Measurements from ENCODE around the gene KCNH3.

Gene KCNH3

DNA sequence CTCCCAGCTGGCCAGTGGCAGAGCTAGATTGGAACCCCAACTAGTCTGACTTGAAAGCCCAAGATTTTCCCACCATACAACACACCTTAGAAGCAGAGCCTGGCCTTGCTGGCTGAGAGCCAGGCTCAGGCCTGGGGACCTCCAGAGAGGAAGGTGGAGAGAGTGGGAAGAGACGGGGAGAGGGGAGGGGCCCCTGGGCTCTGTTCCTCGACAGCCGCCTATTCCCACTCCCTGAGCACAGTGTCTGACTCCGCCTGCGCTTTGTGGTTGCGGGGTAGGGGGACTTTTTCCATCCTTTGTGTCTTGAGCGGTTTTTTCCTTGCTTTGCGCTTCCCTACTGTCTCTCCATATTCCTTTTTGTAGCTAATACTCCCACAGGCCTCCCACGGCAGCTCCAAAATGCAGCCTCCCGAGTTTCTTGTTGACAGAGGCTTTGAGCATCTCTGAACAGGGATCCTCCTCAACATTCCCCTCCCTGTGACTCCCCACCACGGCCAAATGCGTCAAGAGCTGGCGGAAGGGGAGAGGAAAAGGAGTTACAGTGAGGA, 4.0 kb upstream of the KCNH3 start:
- H3K4me3 ChIP-seq (replicated peaks in 1 of 2; ENCODE audit: low read depth in 2 of 2, low read length in 2 of 2), result no peak overlapping the region
- no peak for TF ChIP-seq CTCF (IDR thresholded peaks at IDR 0.05; ENCODE audit: low read depth, low read length)
- DNase-seq (ENCODE audit: low read depth in 2 of 2), result no peak

DNA sequence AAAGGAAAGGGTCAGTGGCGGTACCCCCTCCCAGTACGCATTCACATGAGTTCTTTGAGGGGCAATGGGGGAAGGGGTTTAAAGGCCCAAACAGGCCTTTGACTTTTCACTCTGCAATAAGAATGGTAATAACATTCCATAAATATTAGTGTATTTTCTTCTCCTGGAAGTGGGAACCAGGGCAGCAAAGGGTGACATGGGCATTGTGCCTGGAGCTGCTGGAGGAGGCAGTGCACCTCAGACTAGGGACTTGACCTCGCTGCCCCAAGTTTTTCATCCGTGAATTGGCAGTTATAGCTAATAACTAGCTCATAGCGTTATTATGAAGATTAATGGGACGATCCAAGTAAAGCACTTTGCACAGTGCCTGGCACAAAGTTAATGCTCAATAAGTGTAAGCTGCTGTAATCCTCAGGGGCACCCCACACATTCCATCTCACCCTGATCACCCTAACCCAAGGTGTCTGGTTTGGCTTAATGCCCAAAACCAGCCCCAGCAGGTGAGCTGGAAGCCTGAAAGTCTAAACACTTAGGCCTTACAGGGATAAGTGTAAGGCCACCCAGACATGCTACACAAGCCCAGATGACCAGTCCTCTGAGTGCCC, 2.8 kb upstream of the KCNH3 start:
- TF ChIP-seq CTCF (IDR thresholded peaks at IDR 0.05; ENCODE audit: low read depth, low read length), result no peak
- DNase-seq (ENCODE audit: low read depth in 2 of 2), result no peak
- no peak overlapping the region for H3K4me3 ChIP-seq (replicated peaks in 1 of 2; ENCODE audit: low read depth in 2 of 2, low read length in 2 of 2)

DNA sequence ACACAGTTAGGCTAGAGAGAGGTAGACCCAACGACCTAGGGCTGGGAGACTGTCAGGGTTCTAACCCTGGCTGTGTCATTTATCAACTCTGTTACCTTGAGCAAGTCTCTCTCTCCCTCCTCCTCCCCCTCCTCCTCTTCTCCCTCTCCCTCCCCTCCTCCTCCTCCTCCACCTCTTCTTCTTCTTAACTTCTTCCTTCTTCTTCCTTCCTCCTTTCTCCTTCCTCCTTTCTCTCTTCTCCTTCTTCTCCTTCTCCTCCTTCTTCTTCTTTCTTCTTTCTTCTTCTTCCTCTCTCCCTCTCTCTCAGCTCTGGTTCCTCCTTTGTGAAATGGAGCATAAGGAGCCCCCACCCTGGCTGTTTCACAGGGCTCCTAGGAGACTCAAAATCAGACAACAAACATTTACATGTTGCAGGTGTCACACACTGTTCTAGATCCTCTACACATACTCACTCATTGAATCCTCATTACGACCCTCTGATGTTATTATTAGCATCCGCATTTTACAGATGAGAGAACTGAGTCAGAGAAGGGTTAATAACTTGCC, 2.2 kb upstream of the KCNH3 start:
- H3K4me3 ChIP-seq (replicated peaks in 1 of 2; ENCODE audit: low read depth in 2 of 2, low read length in 2 of 2), result no peak overlapping the region
- TF ChIP-seq CTCF (IDR thresholded peaks at IDR 0.05; ENCODE audit: low read depth, low read length), result no peak
- DNase-seq (ENCODE audit: low read depth in 2 of 2), result no peak

GRCh38 chr12:49537231-49537751, 1.5 kb upstream of the KCNH3 start:
- no peak for TF ChIP-seq CTCF (IDR thresholded peaks at IDR 0.05; ENCODE audit: low read depth, low read length)
- peak overlapping the region; percentile 22 to 28 for H3K4me3 ChIP-seq (replicated peaks in 1 of 2; ENCODE audit: low read depth in 2 of 2, low read length in 2 of 2)
- no peak for DNase-seq (ENCODE audit: low read depth in 2 of 2)

DNA sequence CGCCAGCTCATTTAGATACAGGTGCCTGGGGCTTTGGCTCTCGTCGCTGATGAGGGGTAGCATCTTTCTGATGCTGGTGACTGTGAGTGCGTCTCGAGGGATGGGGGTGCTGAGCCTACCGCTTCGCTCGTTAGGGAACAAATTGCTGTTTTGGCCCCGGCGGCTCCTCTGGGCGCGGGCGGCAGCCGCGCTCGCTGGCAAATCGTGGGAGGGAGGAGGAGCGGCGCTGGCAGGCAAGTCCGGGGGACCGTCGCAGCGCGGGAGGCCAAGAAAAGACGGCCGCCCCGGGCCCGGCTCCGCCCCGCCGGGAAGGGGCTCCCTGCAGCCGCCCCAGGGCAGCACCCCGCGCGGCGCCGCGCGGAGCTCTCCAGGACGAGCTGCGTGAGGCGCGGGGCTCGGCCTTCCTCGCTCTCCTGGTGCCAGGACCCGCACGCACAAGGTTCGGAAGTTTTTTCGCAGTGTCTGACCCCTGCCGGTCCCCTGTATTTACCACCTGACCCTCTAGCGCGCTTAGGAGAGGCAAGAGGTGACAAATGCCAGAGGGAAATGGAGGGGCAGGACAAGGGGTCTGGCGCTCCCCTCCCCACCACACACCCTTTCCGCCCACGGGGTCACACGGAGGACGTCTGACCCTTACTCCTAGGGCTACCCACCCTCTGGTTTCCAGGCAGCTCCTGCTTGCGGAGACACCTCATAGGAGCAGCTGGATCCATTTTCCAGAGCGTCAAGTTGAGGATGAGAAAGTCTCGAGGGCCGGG, 899 bp upstream of the KCNH3 start:
- DNase-seq (ENCODE audit: low read depth in 2 of 2), result no peak
- peak overlapping the region; percentile 28 to 41 for H3K4me3 ChIP-seq (replicated peaks in 1 of 2; ENCODE audit: low read depth in 2 of 2, low read length in 2 of 2)
- no peak for TF ChIP-seq CTCF (IDR thresholded peaks at IDR 0.05; ENCODE audit: low read depth, low read length)

- no peak for TF ChIP-seq CTCF (IDR thresholded peaks at IDR 0.05; ENCODE audit: low read depth, low read length)
- no peak overlapping the region for H3K4me3 ChIP-seq (replicated peaks in 1 of 2; ENCODE audit: low read depth in 2 of 2, low read length in 2 of 2)
- DNase-seq (ENCODE audit: low read depth in 2 of 2), result no peak
These were observed 787 bp downstream of the KCNH3 start for GRCh38 chr12:49539406-49540228.

Data from cardiac fibroblast (primary cell).